Activated CD8-positive, alpha-beta T cell treated with anti-CD3 and anti-CD28 coated beads for 36 hours (primary cell): ENCODE results near the gene SSTR4. TPM values are rescaled to one million over a fixed set of nuclear protein-coding genes. Genes with fewer than 3 reads are reported as not detected.

Experiments used
- ATAC-seq: fragments of 200-7000 bp; cut with Tn5 transposase; one replicate; pipeline ENCODE4 v1.10.0; 2021; ENCODE audit warnings: mild to moderate bottlenecking, moderate library complexity
- CTCF ChIA-PET: fragments of 350-600 bp; sonication (Branson Sonifier 250); formaldehyde crosslinking; loops from one replicate; lab custom pipeline; 2021; ENCODE audit warnings: antibody characterized with exemption; lab: Charles Lee
- POLR2A ChIA-PET: fragments of 350-600 bp; sonication (Branson Sonifier 250); formaldehyde crosslinking; loops from one replicate; lab custom pipeline; 2021; ENCODE audit warnings: antibody characterized with exemption; lab: Charles Lee
- DNase-seq: peaks from one replicate; pipeline ENCODE4 v3.0.0-alpha.2; 2020
- H3K27ac Mint-ChIP-seq: one replicate; pipeline ENCODE4 v1.8.0; 2021; ENCODE audit warnings: mild to moderate bottlenecking, mixed read lengths
- H3K27me3 Mint-ChIP-seq: one replicate; pipeline ENCODE4 v1.8.0; 2021; ENCODE audit warnings: mixed read lengths
- H3K36me3 Mint-ChIP-seq: one replicate; pipeline ENCODE4 v1.8.0; 2021; ENCODE audit warnings: low read depth, mixed read lengths
- H3K4me1 Mint-ChIP-seq: one replicate; pipeline ENCODE4 v1.8.0; 2021; ENCODE audit warnings: low read depth, mixed read lengths
- H3K4me3 Mint-ChIP-seq: one replicate; pipeline ENCODE4 v1.8.0; 2021; ENCODE audit warnings: mild to moderate bottlenecking, moderate library complexity, mixed read lengths
- H3K9me3 Mint-ChIP-seq: one replicate; pipeline ENCODE4 v1.8.0; 2021; ENCODE audit warnings: mixed read lengths
- intact Hi-C: fragments of 100-400 bp; cut with micrococcal nuclease; formaldehyde crosslinking; loops from one replicate; pipeline ENCODE4 v1.10.0; 2022
- total RNA-seq, 2 experiments: library from RNA; stranded (reverse); gene quantifications; one replicate each; pipeline ENCODE4 v1.2.3, GENCODE V29; 2021
- TF ChIP-seq, protein P1 (sequence below): fragments of 200-600 bp; IDR thresholded peaks from one replicate; pipeline ENCODE4 v1.8.0; 2022; ENCODE audit warnings: antibody characterized with exemption, mild to moderate bottlenecking

SSTR4 gene
- total RNA-seq, 2 experiments from 2014 or later: not detected

GRCh38 chr20:23085436-23086055 lies 50.4 kb downstream of the SSTR4 start:
- no peaks in the 10 kb centered on the region for H3K9me3 Mint-ChIP-seq
- CTCF ChIA-PET: no interaction called here
- intact Hi-C loops: no loop called here
- DNase-seq (no peak), ATAC-seq (no peak)
- no peak overlapping the region for H3K4me3 Mint-ChIP-seq
- POLR2A ChIA-PET: no interaction called here
- TF ChIP-seq, protein P1, sequence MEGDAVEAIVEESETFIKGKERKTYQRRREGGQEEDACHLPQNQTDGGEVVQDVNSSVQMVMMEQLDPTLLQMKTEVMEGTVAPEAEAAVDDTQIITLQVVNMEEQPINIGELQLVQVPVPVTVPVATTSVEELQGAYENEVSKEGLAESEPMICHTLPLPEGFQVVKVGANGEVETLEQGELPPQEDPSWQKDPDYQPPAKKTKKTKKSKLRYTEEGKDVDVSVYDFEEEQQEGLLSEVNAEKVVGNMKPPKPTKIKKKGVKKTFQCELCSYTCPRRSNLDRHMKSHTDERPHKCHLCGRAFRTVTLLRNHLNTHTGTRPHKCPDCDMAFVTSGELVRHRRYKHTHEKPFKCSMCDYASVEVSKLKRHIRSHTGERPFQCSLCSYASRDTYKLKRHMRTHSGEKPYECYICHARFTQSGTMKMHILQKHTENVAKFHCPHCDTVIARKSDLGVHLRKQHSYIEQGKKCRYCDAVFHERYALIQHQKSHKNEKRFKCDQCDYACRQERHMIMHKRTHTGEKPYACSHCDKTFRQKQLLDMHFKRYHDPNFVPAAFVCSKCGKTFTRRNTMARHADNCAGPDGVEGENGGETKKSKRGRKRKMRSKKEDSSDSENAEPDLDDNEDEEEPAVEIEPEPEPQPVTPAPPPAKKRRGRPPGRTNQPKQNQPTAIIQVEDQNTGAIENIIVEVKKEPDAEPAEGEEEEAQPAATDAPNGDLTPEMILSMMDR: no peak
- H3K36me3 Mint-ChIP-seq: no peaks in the 10 kb centered on the region
- H3K27ac Mint-ChIP-seq: no peak overlapping the region
- H3K27me3 Mint-ChIP-seq: no peaks in the 10 kb centered on the region
- peaks cover 6% of the 10 kb centered on the region for H3K4me1 Mint-ChIP-seq

DNA sequence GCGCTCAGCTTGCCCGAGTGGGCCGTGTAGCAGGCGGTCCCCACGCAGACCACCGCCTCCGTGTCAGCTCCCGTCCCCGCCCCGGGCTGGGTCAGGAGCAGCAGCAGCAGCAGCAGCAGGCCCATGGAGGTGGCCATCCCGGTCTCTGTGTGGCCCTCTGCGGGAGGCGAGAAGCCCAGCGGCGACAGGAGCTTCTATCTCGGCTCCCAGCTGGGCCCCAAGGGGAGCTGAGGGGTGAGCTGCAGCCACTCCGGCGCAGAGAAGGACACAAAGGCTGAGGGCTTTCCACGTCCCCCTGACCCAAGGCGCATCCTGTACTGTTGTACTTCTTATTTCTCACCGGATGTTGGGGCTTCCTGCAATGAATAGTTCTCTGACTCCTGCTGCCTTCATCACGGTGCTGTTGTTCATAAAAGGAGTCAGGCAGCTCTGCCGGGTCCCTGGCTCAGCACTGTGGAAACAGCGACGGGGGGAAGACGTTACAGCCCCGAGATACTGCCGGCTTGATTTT lies 51.0 kb downstream of the SSTR4 start, which contains the start of gene CD93:
TSS of gene CD93 (minus strand) at position 269 of the 511 bp plus-strand sequence. CDS start at position 137, 132 bp downstream.
- DNase-seq: peak; percentile 42
- H3K27ac Mint-ChIP-seq: peak within 1 kb of the TSS; percentile 15

DNA sequence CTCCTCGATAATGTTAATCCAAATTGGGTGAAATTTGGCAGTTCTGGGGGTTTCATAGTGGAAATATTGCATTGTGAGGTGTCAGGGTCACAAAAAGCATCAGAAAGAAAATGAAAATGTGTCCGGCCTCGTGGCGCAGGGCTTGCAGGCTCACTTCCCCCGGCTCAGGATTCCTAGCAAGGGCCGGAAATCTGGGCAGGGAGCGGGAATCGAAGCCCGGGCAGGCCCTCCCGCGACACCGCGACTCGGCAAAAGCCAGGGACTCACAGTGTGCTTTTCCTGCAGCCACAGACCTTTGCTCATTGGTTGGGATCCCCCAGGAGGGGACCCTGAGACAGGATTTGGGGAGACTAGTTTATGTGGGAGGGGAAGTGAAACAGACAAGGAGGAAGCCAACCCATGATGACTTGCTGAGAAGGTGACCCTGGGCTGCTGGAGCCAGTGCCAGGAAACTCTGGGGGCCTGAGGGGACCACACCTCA lies 51.9 kb downstream of the SSTR4 start:
- Mint-ChIP-seq H3K36me3 (no peaks in the 10 kb centered on the region), H3K27ac (no peak overlapping the region), H3K4me1 (peaks cover 6% of the 10 kb centered on the region), H3K4me3 (no peak overlapping the region), H3K27me3 (no peaks in the 10 kb centered on the region), H3K9me3 (no peaks in the 10 kb centered on the region)
- no peak for ATAC-seq
- TF ChIP-seq, protein P1: no peak
- DNase-seq: no peak
- intact Hi-C loops: no loop called here
- ChIA-PET POLR2A (no interaction called here), CTCF (no interaction called here)

More for the DNA sequence above, 51.0 kb downstream of the SSTR4 start, which contains the start of gene CD93:
- H3K4me3 Mint-ChIP-seq: no peak within 1 kb of the TSS
- H3K4me1 Mint-ChIP-seq: peaks cover 6% of the 10 kb centered on the region
- TF ChIP-seq, protein P1: no peak
- peak; percentile 93 for ATAC-seq
- ChIA-PET CTCF (no interaction called here), POLR2A (no interaction called here)
- H3K9me3 Mint-ChIP-seq: no peaks in the 10 kb centered on the region
- intact Hi-C loops: no loop called here
- H3K36me3 Mint-ChIP-seq: no peaks in the 10 kb centered on the region
- H3K27me3 Mint-ChIP-seq: no peaks in the 10 kb centered on the region

- CTCF ChIA-PET: no interaction called here
- intact Hi-C loops: no loop called here
- DNase-seq (no peak), ATAC-seq (no peak)
- no peak overlapping the region for H3K4me3 Mint-ChIP-seq
- no peaks in the 10 kb centered on the region for H3K9me3 Mint-ChIP-seq
- TF ChIP-seq, protein P1: no peak
- H3K27me3 Mint-ChIP-seq: no peaks in the 10 kb centered on the region
- H3K27ac Mint-ChIP-seq: no peak overlapping the region
- peaks cover 6% of the 10 kb centered on the region for H3K4me1 Mint-ChIP-seq
- no peaks in the 10 kb centered on the region for H3K36me3 Mint-ChIP-seq
- POLR2A ChIA-PET: no interaction called here
Observed at GRCh38 chr20:23087587-23088251, 52.6 kb downstream of the SSTR4 start.

Other genes with a start within 250 kb of the SSTR4 start
- gene THBD, start 14.4 kb downstream of the SSTR4 start, total RNA-seq: not detected
- under 1 TPM; 0.11 TPM for gene CD93, start 51.0 kb downstream of the SSTR4 start, total RNA-seq